H9 (cell line): ENCODE data around the gene TRAP1. TPM values are rescaled to one million over a fixed set of nuclear protein-coding genes. Genes with fewer than 3 reads are reported as not detected.

Experiments used
- DNase-seq: peaks from one replicate; pipeline ENCODE4 v3.0.0-alpha.2; 2017
- H2AFZ ChIP-seq: one replicate; pipeline ENCODE4 v1.6.1; 2013; ENCODE audit warnings: mild to moderate bottlenecking, low read length, control low read depth, moderate library complexity
- H2AK5ac ChIP-seq: 2 replicates; pipeline ENCODE4 v1.6.1; 2013; ENCODE audit warnings: low read length, control low read depth, mixed read lengths; ENCODE audit not compliant: insufficient read length
- H2BK120ac ChIP-seq: one replicate; pipeline ENCODE4 v1.6.1; 2013; ENCODE audit warnings: low read depth, mild to moderate bottlenecking, low read length, control low read depth, inconsistent platforms; ENCODE audit not compliant: poor library complexity, severe bottlenecking
- H2BK12ac ChIP-seq: 2 replicates; pipeline ENCODE4 v1.6.1; 2013; ENCODE audit warnings: low read length, control low read depth, mixed read lengths, low read depth; ENCODE audit not compliant: insufficient read length
- H2BK15ac ChIP-seq: 2 replicates; pipeline ENCODE4 v1.6.1; 2013; ENCODE audit warnings: low read depth, low read length, control low read depth
- H2BK20ac ChIP-seq: one replicate; pipeline ENCODE4 v1.6.1; 2013; ENCODE audit warnings: low read depth, mild to moderate bottlenecking, low read length, control low read depth, inconsistent platforms; ENCODE audit not compliant: poor library complexity, severe bottlenecking
- H2BK5ac ChIP-seq: 2 replicates; pipeline ENCODE4 v1.6.1; 2013; ENCODE audit warnings: low read length, control low read depth, mixed read lengths; ENCODE audit not compliant: insufficient read length
- H3K14ac ChIP-seq: 2 replicates; pipeline ENCODE4 v1.6.1; 2013; ENCODE audit warnings: low read length, control low read depth; ENCODE audit not compliant: insufficient read depth
- H3K18ac ChIP-seq: 2 replicates; pipeline ENCODE4 v1.6.1; 2013; ENCODE audit warnings: low read depth, mild to moderate bottlenecking, mixed read lengths, low read length, control low read depth; ENCODE audit not compliant: insufficient read length
- H3K23ac ChIP-seq: 2 replicates; pipeline ENCODE4 v1.6.1; 2013; ENCODE audit warnings: low read length, control low read depth, mixed read lengths, low read depth; ENCODE audit not compliant: insufficient read length
- H3K23me2 ChIP-seq: 2 replicates; pipeline ENCODE4 v1.6.1; 2013; ENCODE audit warnings: low read depth, mild to moderate bottlenecking, mixed read lengths, low read length, control low read depth; ENCODE audit not compliant: insufficient read length, poor library complexity, severe bottlenecking
- H3K27ac ChIP-seq: 2 replicates; pipeline ENCODE4 v1.5.1; 2013; ENCODE audit warnings: low read length, control low read depth, mixed read lengths, low read depth; ENCODE audit not compliant: insufficient read length
- H3K27me3 ChIP-seq: 2 replicates; pipeline ENCODE4 v1.6.1; 2013; ENCODE audit warnings: low read length, control low read depth, inconsistent platforms; ENCODE audit not compliant: insufficient read depth
- H3K4ac ChIP-seq: 2 replicates; pipeline ENCODE4 v1.6.1; 2013; ENCODE audit warnings: low read depth, mild to moderate bottlenecking, control low read depth, inconsistent platforms, low read length, moderate library complexity
- H3K4me1 ChIP-seq: 2 replicates; pipeline ENCODE4 v1.6.1; 2013; ENCODE audit warnings: low read length, control low read depth, inconsistent platforms; ENCODE audit not compliant: insufficient read depth
- H3K4me2 ChIP-seq: 2 replicates; pipeline ENCODE4 v1.6.1; 2013; ENCODE audit warnings: low read length, control low read depth, mixed read lengths; ENCODE audit not compliant: insufficient read length, insufficient read depth
- H3K56ac ChIP-seq: 2 replicates; pipeline ENCODE4 v1.6.1; 2013; ENCODE audit warnings: low read depth, mild to moderate bottlenecking, mixed read lengths, low read length, control low read depth; ENCODE audit not compliant: insufficient read length
- H3K79me1 ChIP-seq: 2 replicates; pipeline ENCODE4 v1.6.1; 2013; ENCODE audit warnings: low read depth, mild to moderate bottlenecking, moderate library complexity, low read length, control low read depth, inconsistent platforms; ENCODE audit not compliant: insufficient read depth, poor library complexity, severe bottlenecking
- H3K79me2 ChIP-seq: 2 replicates; pipeline ENCODE4 v1.6.1; 2013; ENCODE audit warnings: low read length, control low read depth, inconsistent platforms; ENCODE audit not compliant: insufficient read depth
- H3K9ac ChIP-seq: 2 replicates; pipeline ENCODE4 v1.6.1; 2013; ENCODE audit warnings: low read length, control low read depth, mixed read lengths; ENCODE audit not compliant: insufficient read length; ENCODE audit errors: extremely low read depth
- H3K9me3 ChIP-seq: one replicate; pipeline ENCODE4 v1.6.1; 2013; ENCODE audit warnings: low read depth, low read length, inconsistent platforms; ENCODE audit not compliant: control insufficient read depth
- H3T11ph ChIP-seq: one replicate; pipeline ENCODE4 v1.6.1; 2013; ENCODE audit warnings: mild to moderate bottlenecking, low read length, control low read depth, inconsistent platforms
- H4K20me1 ChIP-seq: one replicate; pipeline ENCODE4 v1.6.1; 2013; ENCODE audit not compliant: control insufficient read depth, insufficient read length, insufficient read depth
- H4K5ac ChIP-seq: 2 replicates; pipeline ENCODE4 v1.6.1; 2013; ENCODE audit warnings: low read depth, mild to moderate bottlenecking, mixed read lengths, low read length, control low read depth; ENCODE audit not compliant: insufficient read length
- H4K8ac ChIP-seq: replicated peaks from 2 replicates; pipeline ENCODE4 v1.6.1; 2013; ENCODE audit warnings: low read length, control low read depth, mixed read lengths, low read depth; ENCODE audit not compliant: insufficient read length
- H4K91ac ChIP-seq: 2 replicates; pipeline ENCODE4 v1.6.1; 2013; ENCODE audit warnings: low read depth, mild to moderate bottlenecking, moderate library complexity, mixed read lengths, low read length, control low read depth; ENCODE audit not compliant: insufficient read length
- H3K27ac Mint-ChIP-seq, 3 experiments: 2 replicates in 2 of 3; 3 replicates in 1 of 3; pipeline ENCODE4 v1.8.0; 2020 to 2021; ENCODE audit warnings: mixed read lengths in 3 of 3, mild to moderate bottlenecking in 1 of 3, moderate library complexity in 1 of 3
- H3K27me3 Mint-ChIP-seq: 2 replicates; pipeline ENCODE4 v1.8.0; 2021; ENCODE audit warnings: low read depth, mild to moderate bottlenecking, moderate library complexity, mixed read lengths
- H3K36me3 Mint-ChIP-seq, 3 experiments: 2 replicates in 2 of 3; 3 replicates in 1 of 3; pipeline ENCODE4 v1.8.0; 2020 to 2021; ENCODE audit warnings: low read depth in 3 of 3, mixed read lengths in 3 of 3; ENCODE audit not compliant: insufficient read depth in 1 of 3
- H3K4me1 Mint-ChIP-seq, 2 experiments: 2 replicates each; pipeline ENCODE4 v1.8.0; 2020; ENCODE audit warnings: mixed read lengths in 2 of 2
- H3K4me3 Mint-ChIP-seq, 2 experiments: 2 replicates in 1 of 2; 3 replicates in 1 of 2; pipeline ENCODE4 v1.8.0; 2020 to 2021; ENCODE audit warnings: mild to moderate bottlenecking in 2 of 2, mixed read lengths in 2 of 2, moderate library complexity in 1 of 2
- H3K9me3 Mint-ChIP-seq, 2 experiments: 2 replicates in 1 of 2; 3 replicates in 1 of 2; pipeline ENCODE4 v1.8.0; 2020; ENCODE audit warnings: mild to moderate bottlenecking in 2 of 2, mixed read lengths in 2 of 2, moderate library complexity in 1 of 2
- CTCF ChIP-seq: fragments of 200-600 bp; sonication (generic); conservative IDR thresholded peaks from 3 replicates; pipeline ENCODE4 v1.8.0; 2021; ENCODE audit warnings: antibody characterized with exemption, mild to moderate bottlenecking
- WGBS: extraction: QIAGEN DNeasy Blood & Tissue Kit; methylation state at CpG from one replicate; pipeline ENCODE4 v1.1.7; 2013; ENCODE audit warnings: missing lambda C conversion rate, low lambda C conversion rate, mixed read lengths; ENCODE audit not compliant: insufficient read length; ENCODE audit errors: extremely low coverage; 5-methylcytosine and 5-hydroxymethylcytosine counted together
- total RNA-seq: library from RNA; stranded (reverse); gene quantifications from 2 replicates; pipeline ENCODE4 v1.2.1, GENCODE V29; 2021

Gene TRAP1
- total RNA-seq, 1 experiment from 2014 or later: 211 TPM

- no peaks in the 10 kb centered on the region for H4K20me1 ChIP-seq
- H3K14ac ChIP-seq: no peak overlapping the region
- H2BK15ac ChIP-seq: no peak overlapping the region
- no peaks in the 10 kb centered on the region for H3K27me3 ChIP-seq
- no peak for DNase-seq
- no peak overlapping the region for H3T11ph ChIP-seq
- no peak overlapping the region for H3K4ac ChIP-seq
- H2BK20ac ChIP-seq: no peak overlapping the region
- Mint-ChIP-seq H3K27ac (peak overlapping the region in 1 of 3 experiments; percentile 34; a peak in 1 of 7 replicates), H3K9me3 (no peaks in the 10 kb centered on the region), H3K27me3 (no peaks in the 10 kb centered on the region), H3K36me3 (peaks cover 29 to 65% (median 46%) of the 10 kb centered on the region in 3 experiments; a peak in 6 of 7 replicates), H3K4me3 (no peak overlapping the region), H3K4me1 (peaks cover 4 to 5% of the 10 kb centered on the region in 2 experiments; a peak in 3 of 4 replicates)
- no peak overlapping the region for H2AFZ ChIP-seq
- no peak overlapping the region for H3K23ac ChIP-seq
- no peak overlapping the region for H4K8ac ChIP-seq
- no peak overlapping the region for H2AK5ac ChIP-seq
- H4K5ac ChIP-seq: no peak overlapping the region
- H3K79me1 ChIP-seq: no peaks in the 10 kb centered on the region
- no peak overlapping the region for H3K27ac ChIP-seq
- no peaks in the 10 kb centered on the region for H3K9me3 ChIP-seq
- H3K18ac ChIP-seq: no peak overlapping the region
- H3K79me2 ChIP-seq: no peaks in the 10 kb centered on the region
- H2BK5ac ChIP-seq: no peak overlapping the region
- WGBS: no CpG with 5 or more reads among the region's 7 CpGs
- no peaks in the 10 kb centered on the region for H3K23me2 ChIP-seq
- no peak overlapping the region for H4K91ac ChIP-seq
- H2BK120ac ChIP-seq: no peak overlapping the region
- H3K4me1 ChIP-seq: no peaks in the 10 kb centered on the region
- no peak overlapping the region for H2BK12ac ChIP-seq
- H3K56ac ChIP-seq: no peak overlapping the region
- H3K4me2 ChIP-seq: no peak overlapping the region
- TF ChIP-seq CTCF: no peak
- no peak overlapping the region for H3K9ac ChIP-seq
Measured at GRCh38 chr16:3689731-3690130, 27.6 kb downstream of the TRAP1 start.
